Measurements from ENCODE around the gene MS4A18. TPM values are rescaled to one million over a fixed set of nuclear protein-coding genes. Genes with fewer than 3 reads are reported as not detected.
"Not testable (repeated sequence)": the region's sequence is repeated elsewhere in the genome, so short reads cannot be mapped to it uniquely, and the experiment has no call there.

Gene MS4A18
- total RNA-seq, 1 donor from 2014 or later: not detected

- Histone ChIP-seq H3K9me3 (ENCODE audit: control insufficient read depth in 3 of 3, low read length in 3 of 3) (no peaks in the 10 kb centered on the region), H3K27ac (ENCODE audit: low read depth, low read length) (no peak overlapping the region), H3K36me3 (ENCODE audit: control insufficient read depth in 3 of 3, insufficient read depth in 3 of 3, low read length in 3 of 3) (no peaks in the 10 kb centered on the region), H3K4me3 (ENCODE audit: low read length in 3 of 3) (no peak overlapping the region), H3K27me3 (ENCODE audit: control insufficient read depth in 3 of 3, insufficient read depth in 3 of 3, low read length in 3 of 3) (no peaks in the 10 kb centered on the region), H3K4me1 (ENCODE audit: control insufficient read depth in 3 of 3, insufficient read depth in 3 of 3, low read length in 3 of 3) (peaks cover 0 to 13% (median 0%) of the 10 kb centered on the region in 3 donors), H3K9ac (ENCODE audit: low read depth in 1 of 3, low read length in 3 of 3) (no peak overlapping the region)
Observed at GRCh38 chr11:60703374-60703773, 21.1 kb upstream of the MS4A18 start.

- Histone ChIP-seq H3K9me3 (ENCODE audit: control insufficient read depth in 3 of 3, low read length in 3 of 3) (no peaks in the 10 kb centered on the region), H3K27ac (ENCODE audit: low read depth, low read length) (no peak overlapping the region)
Observed at GRCh38 chr11:60705895-60706294, 18.6 kb upstream of the MS4A18 start.

GRCh38 chr11:60706931-60707330 is 17.6 kb upstream of the MS4A18 start:
- H3K4me3 ChIP-seq (ENCODE audit: low read length in 3 of 3): no peak overlapping the region
- H3K4me1 ChIP-seq (ENCODE audit: control insufficient read depth in 3 of 3, insufficient read depth in 3 of 3, low read length in 3 of 3): peaks cover 0 to 5% (median 0%) of the 10 kb centered on the region in 3 donors
- no peak overlapping the region for H3K9ac ChIP-seq (ENCODE audit: low read depth in 1 of 3, low read length in 3 of 3)
- no peak overlapping the region for H3K27ac ChIP-seq (ENCODE audit: low read depth, low read length)
- H3K9me3 ChIP-seq (ENCODE audit: control insufficient read depth in 3 of 3, low read length in 3 of 3): no peaks in the 10 kb centered on the region
- no peaks in the 10 kb centered on the region for H3K27me3 ChIP-seq (ENCODE audit: control insufficient read depth in 3 of 3, insufficient read depth in 3 of 3, low read length in 3 of 3)
- H3K36me3 ChIP-seq (ENCODE audit: control insufficient read depth in 3 of 3, insufficient read depth in 3 of 3, low read length in 3 of 3): no peaks in the 10 kb centered on the region

More at GRCh38 chr11:60705895-60706294, 18.6 kb upstream of the MS4A18 start:
- Histone ChIP-seq H3K4me1 (ENCODE audit: control insufficient read depth in 3 of 3, insufficient read depth in 3 of 3, low read length in 3 of 3) (peaks cover 0 to 5% (median 0%) of the 10 kb centered on the region in 3 donors), H3K4me3 (ENCODE audit: low read length in 3 of 3) (no peak overlapping the region), H3K9ac (ENCODE audit: low read depth in 1 of 3, low read length in 3 of 3) (no peak overlapping the region), H3K36me3 (ENCODE audit: control insufficient read depth in 3 of 3, insufficient read depth in 3 of 3, low read length in 3 of 3) (no peaks in the 10 kb centered on the region), H3K27me3 (ENCODE audit: control insufficient read depth in 3 of 3, insufficient read depth in 3 of 3, low read length in 3 of 3) (no peaks in the 10 kb centered on the region)

- H3K4me1 ChIP-seq (ENCODE audit: control insufficient read depth in 3 of 3, insufficient read depth in 3 of 3, low read length in 3 of 3): no peaks in the 10 kb centered on the region
- no peak overlapping the region for H3K4me3 ChIP-seq (ENCODE audit: low read length in 3 of 3)
- H3K27ac ChIP-seq (ENCODE audit: low read depth, low read length): no peak overlapping the region
- no peaks in the 10 kb centered on the region for H3K9me3 ChIP-seq (ENCODE audit: control insufficient read depth in 3 of 3, low read length in 3 of 3)
- H3K27me3 ChIP-seq (ENCODE audit: control insufficient read depth in 3 of 3, insufficient read depth in 3 of 3, low read length in 3 of 3): no peaks in the 10 kb centered on the region
- H3K9ac ChIP-seq (ENCODE audit: low read depth in 1 of 3, low read length in 3 of 3): no peak overlapping the region
- H3K36me3 ChIP-seq (ENCODE audit: control insufficient read depth in 3 of 3, insufficient read depth in 3 of 3, low read length in 3 of 3): no peaks in the 10 kb centered on the region
Observed at GRCh38 chr11:60710482-60710881, 14.0 kb upstream of the MS4A18 start.

- Histone ChIP-seq H3K9ac (ENCODE audit: low read depth in 1 of 3, low read length in 3 of 3) (no peak overlapping the region), H3K27ac (ENCODE audit: low read depth, low read length) (no peak overlapping the region), H3K36me3 (ENCODE audit: control insufficient read depth in 3 of 3, insufficient read depth in 3 of 3, low read length in 3 of 3) (no peaks in the 10 kb centered on the region), H3K4me3 (ENCODE audit: low read length in 3 of 3) (no peak overlapping the region), H3K27me3 (ENCODE audit: control insufficient read depth in 3 of 3, insufficient read depth in 3 of 3, low read length in 3 of 3) (no peaks in the 10 kb centered on the region), H3K4me1 (ENCODE audit: control insufficient read depth in 3 of 3, insufficient read depth in 3 of 3, low read length in 3 of 3) (no peaks in the 10 kb centered on the region), H3K9me3 (ENCODE audit: control insufficient read depth in 3 of 3, low read length in 3 of 3) (no peaks in the 10 kb centered on the region)
Observed at GRCh38 chr11:60711276-60711675, 13.2 kb upstream of the MS4A18 start.

GRCh38 chr11:60713423-60713822 is 11.1 kb upstream of the MS4A18 start:
- not testable (repeated sequence) for H3K4me1 ChIP-seq (ENCODE audit: control insufficient read depth in 3 of 3, insufficient read depth in 3 of 3, low read length in 3 of 3); H3K36me3 ChIP-seq (ENCODE audit: control insufficient read depth in 3 of 3, insufficient read depth in 3 of 3, low read length in 3 of 3); H3K9ac ChIP-seq (ENCODE audit: low read depth in 1 of 3, low read length in 3 of 3); H3K9me3 ChIP-seq (ENCODE audit: control insufficient read depth in 3 of 3, low read length in 3 of 3); H3K4me3 ChIP-seq (ENCODE audit: low read length in 3 of 3); H3K27ac ChIP-seq (ENCODE audit: low read depth, low read length); H3K27me3 ChIP-seq (ENCODE audit: control insufficient read depth in 3 of 3, insufficient read depth in 3 of 3, low read length in 3 of 3)

- Histone ChIP-seq H3K9ac (ENCODE audit: low read depth in 1 of 3, low read length in 3 of 3) (no peak overlapping the region), H3K4me1 (ENCODE audit: control insufficient read depth in 3 of 3, insufficient read depth in 3 of 3, low read length in 3 of 3) (no peaks in the 10 kb centered on the region), H3K36me3 (ENCODE audit: control insufficient read depth in 3 of 3, insufficient read depth in 3 of 3, low read length in 3 of 3) (no peaks in the 10 kb centered on the region), H3K27ac (ENCODE audit: low read depth, low read length) (no peak overlapping the region), H3K27me3 (ENCODE audit: control insufficient read depth in 3 of 3, insufficient read depth in 3 of 3, low read length in 3 of 3) (peaks cover 0 to 8% (median 0%) of the 10 kb centered on the region in 3 donors), H3K4me3 (ENCODE audit: low read length in 3 of 3) (no peak overlapping the region), H3K9me3 (ENCODE audit: control insufficient read depth in 3 of 3, low read length in 3 of 3) (peaks cover 5 to 11% (median 5%) of the 10 kb centered on the region in 3 donors)
Observed at GRCh38 chr11:60717956-60718355, 6.6 kb upstream of the MS4A18 start.

- H3K9ac ChIP-seq (ENCODE audit: low read depth in 1 of 3, low read length in 3 of 3): no peak overlapping the region
- peaks cover 5 to 11% (median 5%) of the 10 kb centered on the region in 3 donors for H3K9me3 ChIP-seq (ENCODE audit: control insufficient read depth in 3 of 3, low read length in 3 of 3)
- H3K4me3 ChIP-seq (ENCODE audit: low read length in 3 of 3): no peak overlapping the region
- H3K27me3 ChIP-seq (ENCODE audit: control insufficient read depth in 3 of 3, insufficient read depth in 3 of 3, low read length in 3 of 3): peaks cover 0 to 8% (median 0%) of the 10 kb centered on the region in 3 donors
- H3K27ac ChIP-seq (ENCODE audit: low read depth, low read length): no peak overlapping the region
- no peaks in the 10 kb centered on the region for H3K4me1 ChIP-seq (ENCODE audit: control insufficient read depth in 3 of 3, insufficient read depth in 3 of 3, low read length in 3 of 3)
- no peaks in the 10 kb centered on the region for H3K36me3 ChIP-seq (ENCODE audit: control insufficient read depth in 3 of 3, insufficient read depth in 3 of 3, low read length in 3 of 3)
Observed at GRCh38 chr11:60718524-60719316, 5.8 kb upstream of the MS4A18 start.

- Histone ChIP-seq H3K4me1 (ENCODE audit: control insufficient read depth in 3 of 3, insufficient read depth in 3 of 3, low read length in 3 of 3) (no peaks in the 10 kb centered on the region), H3K27ac (ENCODE audit: low read depth, low read length) (no peak overlapping the region), H3K36me3 (ENCODE audit: control insufficient read depth in 3 of 3, insufficient read depth in 3 of 3, low read length in 3 of 3) (no peaks in the 10 kb centered on the region), H3K27me3 (ENCODE audit: control insufficient read depth in 3 of 3, insufficient read depth in 3 of 3, low read length in 3 of 3) (peaks cover 0 to 8% (median 0%) of the 10 kb centered on the region in 3 donors), H3K9ac (ENCODE audit: low read depth in 1 of 3, low read length in 3 of 3) (no peak overlapping the region), H3K4me3 (ENCODE audit: low read length in 3 of 3) (no peak overlapping the region), H3K9me3 (ENCODE audit: control insufficient read depth in 3 of 3, low read length in 3 of 3) (peaks cover 5 to 11% (median 5%) of the 10 kb centered on the region in 3 donors)
Observed at GRCh38 chr11:60719391-60719790, 5.1 kb upstream of the MS4A18 start.

- Histone ChIP-seq H3K9me3 (ENCODE audit: control insufficient read depth in 3 of 3, low read length in 3 of 3) (peaks cover 5 to 11% (median 5%) of the 10 kb centered on the region in 3 donors), H3K4me3 (ENCODE audit: low read length in 3 of 3) (no peak overlapping the region), H3K9ac (ENCODE audit: low read depth in 1 of 3, low read length in 3 of 3) (no peak overlapping the region), H3K36me3 (ENCODE audit: control insufficient read depth in 3 of 3, insufficient read depth in 3 of 3, low read length in 3 of 3) (no peaks in the 10 kb centered on the region), H3K27me3 (ENCODE audit: control insufficient read depth in 3 of 3, insufficient read depth in 3 of 3, low read length in 3 of 3) (peaks cover 0 to 8% (median 0%) of the 10 kb centered on the region in 3 donors), H3K27ac (ENCODE audit: low read depth, low read length) (no peak overlapping the region), H3K4me1 (ENCODE audit: control insufficient read depth in 3 of 3, insufficient read depth in 3 of 3, low read length in 3 of 3) (no peaks in the 10 kb centered on the region)
Observed at GRCh38 chr11:60720460-60720859, 4.1 kb upstream of the MS4A18 start.
